Measurements from ENCODE around the gene A4GNT.
"Not testable (repeated sequence)": the region's sequence is repeated elsewhere in the genome, so short reads cannot be mapped to it uniquely, and the experiment has no call there.

A4GNT gene

GRCh38 chr3:138132239-138132638 lies at the start of gene A4GNT:
Gene A4GNT (minus strand): TSS chr3:138132390. CDS start chr3:138131256, 1,134 bp downstream.
- no peak for DNase-seq (ENCODE audit: low read depth, low spot score)

- DNase-seq (ENCODE audit: low read depth, low spot score): peak; percentile 50
Measured at GRCh38 chr3:138180375-138181029, 48.3 kb upstream of the A4GNT start.

GRCh38 chr3:138174421-138175131 lies 42.4 kb upstream of the A4GNT start, which contains the start of gene DBR1:
Gene DBR1 (minus strand): TSS chr3:138174921. CDS start chr3:138174795, 126 bp downstream.
- peak; percentile 90 for DNase-seq (ENCODE audit: low read depth, low spot score)

GRCh38 chr3:138173769-138174420 lies 41.7 kb upstream of the A4GNT start:
- no peak for DNase-seq (ENCODE audit: low read depth, low spot score)

- no peak for DNase-seq (ENCODE audit: low read depth, low spot score)
Measured at GRCh38 chr3:138172625-138173024, 40.4 kb upstream of the A4GNT start.

GRCh38 chr3:138165061-138165460 lies 32.9 kb upstream of the A4GNT start:
- DNase-seq (ENCODE audit: low read depth, low spot score): no peak

- no peak for DNase-seq (ENCODE audit: low read depth, low spot score)
Measured at GRCh38 chr3:138157743-138158142, 25.6 kb upstream of the A4GNT start.

- DNase-seq (ENCODE audit: low read depth, low spot score): no peak
Measured at GRCh38 chr3:138154534-138154933, 22.3 kb upstream of the A4GNT start.

- no peak for DNase-seq (ENCODE audit: low read depth, low spot score)
Measured at GRCh38 chr3:138148503-138148902, 16.3 kb upstream of the A4GNT start.

GRCh38 chr3:138142181-138142580 lies 10.0 kb upstream of the A4GNT start:
- DNase-seq (ENCODE audit: low read depth, low spot score): not testable (repeated sequence)

GRCh38 chr3:138140940-138141339 lies 8.8 kb upstream of the A4GNT start:
- DNase-seq (ENCODE audit: low read depth, low spot score): no peak

- DNase-seq (ENCODE audit: low read depth, low spot score): no peak
Measured at GRCh38 chr3:138139691-138140090, 7.5 kb upstream of the A4GNT start.

- DNase-seq (ENCODE audit: low read depth, low spot score): no peak
Measured at GRCh38 chr3:138137861-138138260, 5.7 kb upstream of the A4GNT start.

- DNase-seq (ENCODE audit: low read depth, low spot score): no peak
Measured at GRCh38 chr3:138136201-138136600, 4.0 kb upstream of the A4GNT start.

- DNase-seq (ENCODE audit: low read depth, low spot score): no peak
Measured at GRCh38 chr3:138135833-138136194, 3.6 kb upstream of the A4GNT start.

- no peak for DNase-seq (ENCODE audit: low read depth, low spot score)
Measured at GRCh38 chr3:138135146-138135832, 3.1 kb upstream of the A4GNT start.

GRCh38 chr3:138127636-138128365 lies 4.4 kb downstream of the A4GNT start:
- DNase-seq (ENCODE audit: low read depth, low spot score): no peak

GRCh38 chr3:138125548-138126221 lies 6.5 kb downstream of the A4GNT start:
- no peak for DNase-seq (ENCODE audit: low read depth, low spot score)

- DNase-seq (ENCODE audit: low read depth, low spot score): no peak
Measured at GRCh38 chr3:138124706-138125355, 7.4 kb downstream of the A4GNT start.

GRCh38 chr3:138124188-138124587 lies 8.0 kb downstream of the A4GNT start:
- no peak for DNase-seq (ENCODE audit: low read depth, low spot score)

All from astrocyte of the hippocampus (primary cell).